ENCODE results near the gene DSE.

DSE gene

DNA sequence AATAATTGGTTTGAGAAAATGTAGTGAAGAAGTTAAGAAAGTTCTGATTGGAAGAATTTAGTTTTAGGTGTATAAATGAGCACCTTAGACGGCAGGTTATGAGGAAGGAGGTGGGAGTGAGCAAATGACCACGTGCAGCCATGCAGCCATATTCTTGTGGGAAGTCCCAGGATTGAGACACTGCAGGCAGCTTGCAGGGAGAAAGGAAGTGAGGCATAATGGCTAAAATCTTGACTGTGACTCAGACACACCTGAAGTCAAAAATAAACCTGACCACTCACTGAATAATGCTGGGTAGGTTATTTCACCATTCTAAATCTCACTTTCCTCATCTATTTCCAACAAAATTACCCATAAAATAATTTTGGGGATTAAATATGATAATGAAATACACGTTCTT lies 16.6 kb downstream of the DSE start:
- no peak for DNase-seq (ENCODE audit: low spot score)

DNA sequence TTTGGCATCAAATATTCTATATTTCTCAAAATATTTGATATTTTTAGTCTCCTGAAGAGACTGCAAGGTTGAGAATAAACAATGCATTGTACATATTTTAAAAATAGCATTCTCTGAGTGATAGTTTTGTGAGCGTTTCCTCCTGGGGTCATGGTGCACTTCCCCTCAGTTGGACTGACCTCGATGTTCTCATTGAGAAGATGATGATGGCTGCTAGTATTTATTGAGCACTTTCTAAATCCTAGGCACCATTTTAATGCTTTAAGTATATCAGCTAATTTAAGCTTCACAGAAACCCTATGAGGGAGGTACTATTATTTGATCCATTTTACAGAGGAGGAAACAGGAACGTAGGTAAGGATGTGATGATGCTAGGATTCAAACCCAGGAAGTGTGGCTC lies 18.2 kb downstream of the DSE start:
- no peak for DNase-seq (ENCODE audit: low spot score)

DNA sequence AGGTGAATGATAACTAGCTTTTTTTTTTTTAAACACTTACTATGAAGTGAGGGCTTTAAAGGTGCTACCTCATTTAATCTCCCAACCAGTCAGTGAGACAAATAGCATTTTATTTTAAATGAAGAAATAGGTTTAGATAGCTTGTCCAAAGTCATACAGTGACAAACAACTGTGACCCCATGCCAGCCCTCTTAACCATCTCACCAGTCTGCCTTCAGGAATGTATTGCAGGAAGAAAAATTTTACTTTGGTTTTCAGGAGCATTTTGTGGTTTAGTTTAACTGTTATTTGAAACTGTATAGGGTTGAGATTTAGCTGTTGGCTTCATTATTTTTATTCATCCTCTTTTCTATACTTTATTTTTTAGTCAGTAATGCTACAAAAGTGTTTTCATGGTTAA lies 18.6 kb downstream of the DSE start:
- DNase-seq (ENCODE audit: low spot score), result no peak

DNA sequence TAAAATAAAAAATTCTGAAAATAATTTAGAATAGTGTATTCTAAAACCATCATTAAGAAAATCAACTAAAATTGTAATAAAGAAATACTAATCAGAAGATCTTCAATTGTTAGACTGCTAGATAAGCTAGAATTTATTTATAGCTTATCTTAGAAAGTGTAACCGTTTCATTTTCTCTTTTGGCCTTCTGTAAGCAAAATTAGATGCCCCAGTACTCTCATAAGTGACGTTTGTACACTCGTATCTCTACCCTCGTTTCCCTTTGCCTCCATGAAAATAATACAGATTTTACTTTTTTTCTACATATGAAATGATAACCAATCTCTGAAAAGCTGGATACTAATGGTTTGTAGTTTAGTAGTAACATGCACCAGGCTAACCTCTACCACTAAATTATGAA lies 19.8 kb downstream of the DSE start:
- no peak for DNase-seq (ENCODE audit: low spot score)

DNA sequence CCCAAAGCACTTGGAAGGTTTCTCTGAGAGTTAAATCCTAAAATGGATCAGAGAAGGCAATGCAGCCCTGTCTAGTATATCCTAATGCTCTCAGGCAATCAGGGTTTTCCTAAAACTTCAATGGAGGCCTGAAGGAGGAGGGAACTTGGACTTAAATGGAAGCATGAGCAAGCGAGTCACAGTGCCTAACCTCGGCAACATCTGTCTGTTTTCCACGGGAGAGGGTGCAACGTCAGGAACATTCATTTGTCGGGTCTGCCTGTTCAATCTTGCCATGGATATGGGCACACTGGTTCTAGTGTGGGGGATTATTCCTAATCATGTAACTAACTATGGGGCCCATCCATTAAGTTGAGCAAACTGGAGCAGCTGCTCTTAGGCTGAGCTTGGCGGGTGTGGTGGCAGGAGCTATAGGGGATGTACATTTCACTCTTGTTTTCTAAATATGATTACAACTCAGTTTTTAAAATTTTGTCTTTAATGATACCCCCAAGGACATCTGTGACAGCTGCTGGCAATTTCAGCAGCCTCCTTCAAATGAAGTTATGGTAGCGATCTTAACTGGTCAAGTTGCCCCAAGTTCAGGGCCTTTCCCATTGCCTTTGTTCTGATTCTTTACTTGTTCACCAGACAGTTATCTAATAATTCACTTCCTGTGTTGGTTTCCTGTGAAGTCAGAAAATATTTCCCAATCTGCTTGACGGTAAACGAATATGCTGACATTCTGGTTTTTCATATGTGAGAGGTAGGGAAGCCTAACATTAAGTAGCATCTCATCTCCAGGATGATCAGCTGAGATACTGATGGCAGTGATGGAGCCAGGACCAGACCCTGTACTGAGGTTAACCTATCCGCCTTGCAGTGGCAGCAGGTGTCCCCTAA lies 21.6 kb downstream of the DSE start:
- no peak for DNase-seq (ENCODE audit: low spot score)

DNA sequence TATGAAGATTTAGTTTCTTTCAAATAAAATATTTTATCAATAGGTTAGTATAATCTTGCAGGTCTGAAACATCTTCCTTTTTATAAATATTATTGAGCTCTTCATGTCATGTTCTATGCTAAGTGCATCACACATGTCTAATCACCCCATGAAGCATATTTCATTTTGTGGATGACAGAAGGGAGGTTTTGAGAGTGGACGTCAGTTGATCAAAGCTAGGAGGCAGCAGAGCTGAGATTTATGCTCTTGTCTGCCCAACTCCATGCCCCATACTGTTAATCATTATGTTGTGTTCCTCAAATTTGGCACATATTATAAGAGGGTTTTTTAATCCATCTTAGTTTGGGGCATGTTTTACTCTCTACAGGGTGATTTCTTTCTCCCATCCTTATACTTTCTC lies 22.7 kb downstream of the DSE start:
- no peak for DNase-seq (ENCODE audit: low spot score)

DNA sequence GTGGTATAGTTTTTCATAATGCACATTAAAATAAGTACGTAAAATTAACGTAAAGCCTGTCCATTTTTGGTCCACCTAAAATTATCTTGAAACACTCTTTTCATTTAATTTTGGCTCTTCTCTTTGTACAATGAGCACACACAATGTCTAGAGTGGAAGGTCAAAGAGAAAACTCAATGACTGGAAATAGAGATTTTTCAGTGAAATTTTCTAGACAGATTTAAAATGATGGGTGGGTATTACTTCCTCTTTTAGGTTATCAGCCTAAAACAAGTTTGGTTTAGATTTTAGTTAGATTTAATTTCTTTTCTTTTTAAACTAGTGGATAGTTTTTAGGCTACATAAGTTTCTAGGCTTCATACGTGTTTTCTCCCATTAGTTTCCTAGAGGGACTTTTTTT lies 24.9 kb downstream of the DSE start:
- DNase-seq (ENCODE audit: low spot score), result no peak

DNA sequence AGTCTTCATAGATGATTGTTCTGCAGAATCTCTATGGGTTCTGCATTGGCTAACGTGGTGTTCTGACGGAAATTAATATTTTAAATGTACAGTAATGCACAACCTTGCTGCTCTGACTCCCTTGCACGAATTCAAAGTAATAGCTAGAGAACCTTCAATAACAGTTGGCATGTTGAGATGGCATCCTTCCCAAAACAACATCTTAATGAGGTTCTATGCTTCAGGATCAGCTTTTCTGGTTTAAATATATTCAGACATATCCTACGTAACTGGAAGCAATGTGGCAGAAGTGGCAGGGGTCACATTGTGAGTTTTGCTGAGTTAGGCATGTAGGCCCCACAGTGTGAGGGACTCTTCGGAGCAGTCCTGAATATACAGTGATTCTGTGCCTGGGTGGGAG lies 25.7 kb downstream of the DSE start:
- DNase-seq (ENCODE audit: low spot score), result no peak

DNA sequence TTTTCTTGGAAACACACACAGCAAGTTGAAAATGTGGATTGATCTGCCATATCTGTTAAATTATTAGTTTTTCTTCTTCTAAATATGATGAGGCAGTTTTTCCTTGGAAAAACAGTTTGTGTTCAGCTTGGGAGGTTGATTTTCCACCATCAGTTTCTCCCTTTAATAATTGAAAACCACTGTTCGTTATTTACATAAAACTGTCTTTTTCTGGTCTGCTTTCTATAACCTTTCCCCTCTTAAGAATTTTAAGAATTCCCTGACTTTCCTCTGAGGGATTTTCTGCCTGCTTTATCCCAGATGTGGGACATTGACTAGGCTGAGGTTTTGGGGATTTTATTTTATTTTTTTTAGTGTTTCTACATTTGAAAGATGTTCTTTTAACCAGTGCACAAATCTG lies 27.2 kb downstream of the DSE start:
- DNase-seq (ENCODE audit: low spot score), result no peak

DNA sequence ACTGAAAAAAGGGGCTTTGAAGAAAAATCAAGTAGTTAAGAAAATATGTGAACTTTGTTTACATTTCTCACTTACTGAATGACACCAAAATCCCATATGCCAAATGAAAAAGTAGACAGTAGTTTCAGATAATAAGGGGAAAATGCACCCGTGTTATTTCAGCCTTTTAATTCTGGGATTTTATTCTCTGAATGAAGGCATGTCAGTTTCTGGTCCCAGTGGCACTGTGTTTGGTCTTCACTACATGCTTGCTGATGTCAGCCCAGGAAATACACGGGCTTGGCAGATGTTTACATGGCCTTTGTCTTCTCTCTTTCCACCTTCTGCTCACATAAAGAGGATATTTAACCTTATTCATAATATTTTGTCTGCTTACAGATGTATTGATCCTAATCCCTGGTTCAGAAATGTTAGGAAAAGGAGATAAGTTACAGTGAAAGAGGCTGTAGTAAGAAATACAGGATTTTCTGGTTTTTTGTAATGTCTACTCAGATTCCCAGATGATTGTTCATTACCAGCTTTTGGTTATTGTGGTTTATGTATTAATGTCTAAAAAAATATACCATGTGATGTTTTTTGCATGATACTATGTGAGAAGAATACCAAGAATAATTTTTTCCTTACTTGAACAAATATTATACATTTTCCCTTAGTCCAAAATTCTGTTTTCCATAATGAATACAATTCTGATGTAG lies 27.7 kb downstream of the DSE start:
- DNase-seq (ENCODE audit: low spot score), result no peak

DNA sequence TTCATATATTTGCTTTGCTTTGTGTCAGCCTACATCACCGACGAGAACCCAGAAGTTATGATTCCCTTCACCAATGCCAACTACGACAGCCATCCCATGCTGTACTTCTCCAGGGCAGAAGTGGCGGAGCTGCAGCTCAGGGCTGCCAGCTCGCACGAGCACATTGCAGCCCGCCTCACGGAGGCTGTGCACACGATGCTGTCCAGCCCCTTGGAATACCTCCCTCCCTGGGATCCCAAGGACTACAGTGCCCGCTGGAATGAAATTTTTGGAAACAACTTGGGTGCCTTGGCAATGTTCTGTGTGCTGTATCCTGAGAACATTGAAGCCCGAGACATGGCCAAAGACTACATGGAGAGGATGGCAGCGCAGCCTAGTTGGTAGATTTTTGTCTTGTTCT lies 28.5 kb downstream of the DSE start:
- no peak for DNase-seq (ENCODE audit: low spot score)

DNA sequence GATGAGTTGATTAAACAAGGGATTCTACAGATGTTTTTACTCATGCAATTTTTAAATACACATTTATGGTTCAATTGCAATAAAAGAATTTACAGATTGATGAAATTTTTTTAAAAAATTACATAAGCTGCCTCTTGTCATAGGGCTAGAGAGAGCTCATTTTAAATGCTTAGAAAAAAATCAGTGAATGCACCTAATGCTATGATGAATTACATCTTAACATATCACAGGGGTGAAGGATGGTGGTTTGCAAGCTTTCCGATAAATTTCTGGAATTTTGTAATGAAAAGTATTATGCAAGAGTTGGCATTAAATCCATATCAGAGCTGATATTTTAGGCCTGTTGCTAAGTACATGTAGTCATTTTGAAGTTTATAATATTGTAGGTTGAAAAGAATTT lies 29.6 kb downstream of the DSE start:
- DNase-seq (ENCODE audit: low spot score), result no peak

DNA sequence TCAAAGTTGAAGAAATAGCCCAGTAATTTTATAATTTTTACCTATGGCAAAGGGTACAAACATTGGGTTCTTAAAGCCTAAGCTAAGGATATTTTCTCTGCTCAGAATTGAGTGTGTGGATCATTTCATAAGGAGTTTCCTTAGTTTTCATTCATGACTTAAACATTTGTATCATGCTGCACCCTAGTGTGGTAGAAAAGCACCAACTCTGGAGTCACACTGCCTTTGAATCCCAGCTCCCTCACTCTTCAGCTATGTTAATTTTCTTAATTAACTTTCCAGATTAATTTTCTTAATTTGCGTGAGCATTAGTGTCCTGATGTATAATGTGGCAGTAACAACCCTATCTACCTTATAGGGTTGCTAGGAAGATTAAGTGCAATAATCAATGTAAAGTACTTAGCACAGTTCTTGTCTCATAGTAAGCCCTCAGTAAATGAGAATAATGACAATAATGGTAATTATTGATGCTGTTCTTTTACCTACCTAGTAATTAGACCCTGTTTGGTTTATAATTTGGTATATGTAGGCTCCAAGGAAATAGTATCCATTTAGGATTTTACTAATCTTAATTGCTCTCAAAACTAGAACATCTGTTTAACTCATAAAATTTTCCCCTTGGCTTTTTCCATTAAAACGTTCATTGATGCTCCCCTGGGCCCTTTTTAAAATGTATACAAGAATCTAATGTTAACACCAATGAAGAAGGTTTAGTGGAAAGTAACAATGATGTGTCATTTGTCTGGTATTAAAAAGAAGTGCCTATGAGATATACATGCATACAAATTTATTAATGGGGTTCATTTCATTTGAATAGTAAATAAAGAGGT lies 31.6 kb downstream of the DSE start:
- DNase-seq (ENCODE audit: low spot score), result no peak

DNA sequence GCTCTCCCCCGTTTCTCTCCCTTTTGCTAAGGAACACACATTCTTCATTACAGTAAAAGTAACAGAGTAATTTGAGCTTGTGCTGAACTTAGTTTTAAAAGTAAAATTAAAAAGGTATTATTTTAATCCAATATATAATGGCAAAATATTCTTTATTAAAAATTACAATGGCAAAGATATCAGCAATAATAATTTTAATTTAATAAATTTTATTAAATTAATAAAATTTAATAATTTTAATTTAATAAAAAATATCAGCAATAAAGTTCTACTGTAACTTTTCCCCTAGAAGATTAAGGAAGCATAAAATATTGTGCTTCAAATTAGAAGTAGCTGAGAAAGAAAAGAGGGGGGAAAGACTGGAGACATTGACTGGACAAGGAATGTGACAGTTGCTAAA lies 32.5 kb downstream of the DSE start:
- no peak for DNase-seq (ENCODE audit: low spot score)

DNA sequence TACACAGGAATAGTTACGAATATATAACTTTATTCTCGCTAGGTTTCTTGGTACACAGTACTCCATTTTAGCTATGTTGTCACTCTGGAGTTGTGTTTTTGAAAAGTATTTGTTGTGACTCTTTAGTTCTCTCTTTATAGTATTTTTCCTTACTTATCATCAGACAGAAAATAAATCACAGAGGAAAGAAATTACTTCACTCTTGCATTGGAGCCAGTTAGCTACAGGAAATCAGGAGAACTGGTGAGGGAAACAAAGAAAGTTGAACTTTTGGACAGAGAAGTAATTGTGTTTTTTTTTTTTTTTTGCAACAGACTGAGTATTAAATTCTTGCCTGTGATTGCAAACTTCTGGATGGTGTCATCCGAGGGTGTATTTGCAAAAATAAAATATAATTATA lies 33.9 kb downstream of the DSE start:
- no peak for DNase-seq (ENCODE audit: low spot score)

DNA sequence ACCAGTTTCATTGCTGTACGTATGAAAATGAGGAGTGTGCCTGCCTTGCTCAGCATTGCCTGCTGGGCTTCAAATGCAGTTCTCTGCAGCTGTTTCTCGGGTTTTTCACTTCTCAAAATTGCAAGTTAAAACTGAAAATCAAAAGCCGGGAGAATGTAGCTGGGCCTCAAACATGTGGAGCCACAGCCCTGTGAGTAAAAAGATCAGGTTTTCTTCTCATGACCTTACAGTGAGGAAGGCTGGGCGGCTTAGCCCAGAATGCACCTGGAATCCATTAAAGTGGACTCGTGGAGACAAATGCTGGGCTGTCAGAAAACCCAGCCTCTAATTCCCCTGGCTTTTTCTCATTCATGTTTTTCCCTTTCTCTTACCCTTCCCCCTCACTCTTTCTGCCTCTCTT lies 34.4 kb downstream of the DSE start:
- no peak for DNase-seq (ENCODE audit: low spot score)

DNA sequence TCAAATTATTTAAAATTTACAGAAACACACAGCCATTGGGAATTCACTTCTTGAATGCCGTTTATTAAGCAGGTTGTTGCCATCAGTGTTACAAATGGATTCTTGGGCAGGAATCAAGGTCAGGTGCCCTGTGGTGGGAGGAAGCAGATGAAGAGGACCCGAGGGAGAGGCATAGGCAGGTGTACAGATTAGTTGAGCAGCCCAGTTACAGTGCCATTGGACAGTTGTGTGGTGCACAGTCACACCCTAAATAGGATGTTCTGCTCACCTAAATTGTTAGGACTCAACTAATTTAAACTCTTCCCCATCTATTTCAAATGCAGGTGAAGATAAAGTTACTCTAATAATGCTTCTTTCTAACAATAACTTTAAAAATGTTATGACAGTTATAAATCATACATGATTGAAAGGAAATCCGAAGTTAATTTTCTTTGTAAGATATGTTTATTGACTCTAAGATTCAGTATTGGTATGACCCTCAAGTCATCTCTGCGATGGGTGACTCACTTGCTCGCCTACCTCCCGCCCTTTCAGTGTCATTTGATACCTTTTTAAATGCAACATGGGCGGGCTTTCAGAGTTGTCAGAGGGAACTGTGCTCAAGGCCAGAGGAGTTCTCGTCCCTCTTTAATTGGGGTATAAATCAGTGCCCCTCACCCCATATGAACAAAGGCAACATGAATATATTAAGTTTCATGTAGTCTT lies 35.1 kb downstream of the DSE start:
- DNase-seq (ENCODE audit: low spot score), result no peak

DNA sequence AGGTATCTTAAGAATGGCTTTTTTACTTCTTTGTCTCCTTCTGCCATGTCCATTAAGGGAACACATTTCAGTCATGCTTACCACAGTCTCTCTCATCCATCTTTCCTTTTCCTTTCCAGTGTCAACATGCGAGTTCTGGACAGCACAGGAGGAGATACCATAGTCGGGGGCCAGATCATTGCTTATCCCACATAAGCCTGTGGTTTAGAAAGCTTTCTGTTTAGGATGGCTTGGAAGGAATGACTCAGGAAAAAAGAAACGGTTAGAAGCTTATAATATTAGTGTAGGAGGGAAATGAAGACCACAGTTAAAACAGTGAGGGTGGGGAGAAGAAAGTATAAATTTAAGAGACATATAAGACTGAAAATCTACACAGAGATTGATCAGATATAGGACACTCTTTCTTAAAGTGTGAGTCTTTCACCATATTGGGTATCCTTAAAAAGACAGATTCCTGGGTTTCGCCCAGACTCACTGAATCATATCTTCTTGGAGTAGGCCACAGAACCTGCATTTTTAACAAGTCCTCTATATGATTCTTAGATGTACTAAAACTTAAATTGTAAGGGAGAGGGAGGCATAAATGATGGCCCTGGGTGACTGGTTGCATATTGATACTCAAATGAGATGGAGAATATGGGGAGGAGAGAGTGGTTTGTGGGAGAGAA lies 36.1 kb downstream of the DSE start:
- DNase-seq (ENCODE audit: low spot score), result no peak

DNA sequence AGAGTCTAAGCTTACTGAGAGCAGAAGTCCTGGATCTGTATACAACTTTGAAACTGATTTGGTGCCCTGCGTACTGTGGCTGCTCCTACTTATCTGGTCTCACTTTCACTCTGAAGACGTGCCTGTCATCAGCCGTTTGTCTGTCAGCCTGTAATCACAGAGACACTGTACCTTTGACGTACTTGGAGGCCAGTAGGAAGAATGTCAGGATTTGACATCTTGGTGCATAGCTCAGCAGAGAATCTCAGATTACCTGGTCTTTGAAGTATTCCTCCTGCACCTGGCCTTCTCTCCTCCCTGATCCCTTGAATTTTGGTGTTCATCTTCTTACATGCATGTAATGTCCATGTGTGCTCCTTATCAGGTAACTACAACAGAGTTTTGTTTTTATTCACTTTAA lies 37.7 kb downstream of the DSE start:
- no peak for DNase-seq (ENCODE audit: low spot score)

DNA sequence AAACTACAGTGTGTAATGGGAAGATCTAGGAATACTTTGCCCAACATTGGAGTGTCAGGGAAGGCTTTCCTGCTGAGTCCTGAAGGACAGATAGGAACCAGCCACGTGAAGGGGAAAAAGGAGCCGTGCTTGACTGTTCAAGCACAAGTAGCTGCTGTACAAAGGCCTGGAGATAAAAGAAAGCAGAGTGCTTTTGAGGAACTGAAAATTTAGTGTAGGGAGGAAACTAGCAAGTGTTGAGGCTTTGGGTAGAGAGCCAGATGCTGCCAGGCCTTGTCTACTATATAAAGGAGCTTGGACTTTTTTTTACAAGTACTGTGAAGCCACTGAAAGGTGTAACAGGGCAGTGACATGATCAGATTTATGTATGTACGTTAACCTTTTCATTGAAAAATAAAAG lies 39.0 kb downstream of the DSE start:
- DNase-seq (ENCODE audit: low spot score), result peak; percentile 31

DNA sequence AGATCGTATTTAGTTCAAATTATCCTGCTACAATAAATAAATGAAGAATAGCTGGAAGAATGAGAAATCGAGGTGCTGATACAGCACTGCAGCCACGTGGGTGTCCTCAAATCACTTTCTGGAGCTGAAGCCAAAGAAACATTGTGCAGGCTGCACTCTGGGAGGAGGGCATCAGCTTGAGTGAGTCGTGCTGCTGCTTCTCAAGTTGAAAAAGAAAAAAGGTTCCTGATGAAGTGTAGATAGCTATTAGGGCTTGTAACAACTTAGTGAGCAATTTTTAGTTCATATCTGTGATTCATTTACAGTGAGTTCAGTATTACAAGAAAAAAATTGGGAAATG lies 40.5 kb downstream of the DSE start:
- no peak for DNase-seq (ENCODE audit: low spot score)

DNA sequence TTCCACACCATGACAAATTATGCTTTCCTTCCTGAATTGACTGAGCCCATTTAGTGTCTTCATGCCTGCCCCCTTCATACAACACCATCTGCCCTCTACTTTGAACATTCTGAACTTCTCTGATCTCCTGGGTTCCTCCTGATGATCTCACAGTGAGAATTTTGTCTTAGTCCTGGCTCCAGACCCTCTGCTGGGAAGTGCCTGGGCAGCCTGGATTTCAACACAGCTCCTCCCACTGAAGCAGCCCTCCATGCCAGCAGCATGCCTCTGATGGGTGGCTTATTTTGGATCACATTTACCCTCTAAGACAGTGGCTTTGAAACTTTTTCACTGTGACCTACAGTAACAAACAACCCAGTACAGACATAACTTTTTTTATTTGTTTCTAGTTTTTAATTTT lies 41.5 kb downstream of the DSE start:
- no peak for DNase-seq (ENCODE audit: low spot score)

Data from germinal center (tissue), 1 donor.